K562 (cell line): ENCODE data around the gene HS2ST1. TPM values are rescaled to one million over a fixed set of nuclear protein-coding genes. Genes with fewer than 3 reads are reported as not detected.

ENCODE experiments used
- BDP1 ChIP-seq: IDR thresholded peaks from 3 replicates; pipeline ENCODE4 v1.6.1; 2011; ENCODE audit not compliant: insufficient read length, insufficient read depth
- CHD2 ChIP-seq: IDR thresholded peaks from 2 replicates; pipeline ENCODE4 v1.6.1; 2011; ENCODE audit warnings: low read depth, low read length
- CREBBP ChIP-seq: IDR thresholded peaks from one replicate; pipeline ENCODE4 v1.6.1; 2012; ENCODE audit warnings: low read depth, mild to moderate bottlenecking, control low read depth, inconsistent platforms, low read length
- DDX20 ChIP-seq: fragments of 450-650 bp; IDR thresholded peaks from 2 replicates; pipeline ENCODE4 v1.6.1; 2016; ENCODE audit warnings: missing genetic modification characterization, low read depth, mild to moderate bottlenecking, missing compliant biosample characterization, moderate library complexity
- IFI16 ChIP-seq: fragments of 250-450 bp; sonication (Bioruptor Pico); IDR thresholded peaks from 2 replicates; pipeline ENCODE4 v2.1.2; 2022; ENCODE audit warnings: mild to moderate bottlenecking, inconsistent platforms
- KLF16 ChIP-seq: IDR thresholded peaks from 2 replicates; pipeline ENCODE4 v1.6.1; 2016; ENCODE audit warnings: antibody characterized with exemption
- MBD1 ChIP-seq: fragments of 250-450 bp; sonication (Bioruptor Pico); IDR thresholded peaks from 2 replicates; pipeline ENCODE4 v1.8.0; 2022; ENCODE audit warnings: inconsistent platforms
- SOX6 ChIP-seq: fragments of 450-650 bp; IDR thresholded peaks from 2 replicates; pipeline ENCODE4 v1.6.1; 2014; ENCODE audit warnings: mild to moderate bottlenecking
- TSC22D4 ChIP-seq: fragments of 450-650 bp; IDR thresholded peaks from 2 replicates; pipeline ENCODE4 v1.6.1; 2016; ENCODE audit warnings: missing genetic modification characterization, missing biosample characterization, control low read depth
- ZHX1 ChIP-seq: fragments of 150-350 bp; conservative IDR thresholded peaks from 2 replicates; pipeline ENCODE4 v1.6.1; 2014; ENCODE audit warnings: low read length
- ZNF280A ChIP-seq: fragments of 450-650 bp; IDR thresholded peaks from 2 replicates; pipeline ENCODE4 v1.6.1; 2018; ENCODE audit warnings: mild to moderate bottlenecking, low read depth; ENCODE audit not compliant: partially characterized antibody
- ZNF766 ChIP-seq: fragments of 200-800 bp; sonication (Bioruptor generic); conservative IDR thresholded peaks from 2 replicates; pipeline ENCODE4 v1.6.1; 2016; ENCODE audit warnings: missing genetic modification characterization, missing compliant biosample characterization
- polyA plus RNA-seq, 8 experiments: library from polyadenylated mRNA; depleted of rRNA in 4 of 8; stranded (reverse) in 5 of 8; unstranded in 3 of 8; fragments of >200 nt; fragmentation: Nextera tagmentation in 2 of 8; fragmentation: Illumina TruSeq in 1 of 8; extraction: Ambion mirVana in 2 of 8; extraction: Trizol in 1 of 8; gene quantifications; 2 replicates each; pipeline versions ENCODE4 v1.2.1 to v1.2.3, GENCODE V29; 2011 to 2014; ENCODE audit warnings: inconsistent platforms in 1 of 8, missing spikeins in 1 of 8
- total RNA-seq, 7 experiments: library from RNA; depleted of rRNA in 6 of 7; stranded (reverse); fragments of >200 nt in 6 of 7; fragmentation: Illumina TruSeq in 2 of 7; extraction: Trizol in 2 of 7; gene quantifications; 2 replicates each; pipeline versions ENCODE4 v1.2.1 to v1.2.3, GENCODE V29; 2011 to 2021; ENCODE audit warnings: low replicate concordance in 1 of 7
- TF ChIP-seq, protein P1 (sequence below), 2 experiments: IDR thresholded peaks; 2 replicates each; pipeline ENCODE4 v1.6.1; 2012; ENCODE audit warnings: improper control_type of control experiment in 2 of 2, low read depth in 2 of 2, low read length in 2 of 2, borderline replicate concordance in 1 of 2
- TF ChIP-seq, protein P2 (sequence below): sonication (generic); formaldehyde crosslinking; IDR thresholded peaks from 2 replicates; pipeline ENCODE4 v1.8.0; 2022; ENCODE audit warnings: missing genetic modification reagents, mild to moderate bottlenecking, moderate library complexity, borderline replicate concordance

Gene HS2ST1
- total and polyA plus RNA-seq, 9 of the 15 experiments (the other 6 are each of a cell fraction or from before 2014, with no cell fraction given) = 7.7 to 43.3 (median 25.8) TPM

GRCh38 chr1:87155170-87155569, 240.7 kb downstream of the HS2ST1 start (continued):
- TF ChIP-seq, protein P1, sequence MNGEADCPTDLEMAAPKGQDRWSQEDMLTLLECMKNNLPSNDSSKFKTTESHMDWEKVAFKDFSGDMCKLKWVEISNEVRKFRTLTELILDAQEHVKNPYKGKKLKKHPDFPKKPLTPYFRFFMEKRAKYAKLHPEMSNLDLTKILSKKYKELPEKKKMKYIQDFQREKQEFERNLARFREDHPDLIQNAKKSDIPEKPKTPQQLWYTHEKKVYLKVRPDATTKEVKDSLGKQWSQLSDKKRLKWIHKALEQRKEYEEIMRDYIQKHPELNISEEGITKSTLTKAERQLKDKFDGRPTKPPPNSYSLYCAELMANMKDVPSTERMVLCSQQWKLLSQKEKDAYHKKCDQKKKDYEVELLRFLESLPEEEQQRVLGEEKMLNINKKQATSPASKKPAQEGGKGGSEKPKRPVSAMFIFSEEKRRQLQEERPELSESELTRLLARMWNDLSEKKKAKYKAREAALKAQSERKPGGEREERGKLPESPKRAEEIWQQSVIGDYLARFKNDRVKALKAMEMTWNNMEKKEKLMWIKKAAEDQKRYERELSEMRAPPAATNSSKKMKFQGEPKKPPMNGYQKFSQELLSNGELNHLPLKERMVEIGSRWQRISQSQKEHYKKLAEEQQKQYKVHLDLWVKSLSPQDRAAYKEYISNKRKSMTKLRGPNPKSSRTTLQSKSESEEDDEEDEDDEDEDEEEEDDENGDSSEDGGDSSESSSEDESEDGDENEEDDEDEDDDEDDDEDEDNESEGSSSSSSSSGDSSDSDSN (IDR thresholded peaks at IDR 0.05; ENCODE audit: borderline replicate concordance in 1 of 2, low read depth in 2 of 2, low read length in 2 of 2) = no peak
- TF ChIP-seq CREBBP (no peak), ZNF766 (CRISPR knock-in tag) (no peak), CHD2 (no peak), BDP1 (no peak), ZNF280A (no peak), KLF16 (no peak), IFI16 (no peak), DDX20 (tag) (no peak), TSC22D4 (no peak), SOX6 (no peak), ZHX1 (no peak), MBD1 (CRISPR knock-in tag) (no peak)
- TF ChIP-seq, protein P2, sequence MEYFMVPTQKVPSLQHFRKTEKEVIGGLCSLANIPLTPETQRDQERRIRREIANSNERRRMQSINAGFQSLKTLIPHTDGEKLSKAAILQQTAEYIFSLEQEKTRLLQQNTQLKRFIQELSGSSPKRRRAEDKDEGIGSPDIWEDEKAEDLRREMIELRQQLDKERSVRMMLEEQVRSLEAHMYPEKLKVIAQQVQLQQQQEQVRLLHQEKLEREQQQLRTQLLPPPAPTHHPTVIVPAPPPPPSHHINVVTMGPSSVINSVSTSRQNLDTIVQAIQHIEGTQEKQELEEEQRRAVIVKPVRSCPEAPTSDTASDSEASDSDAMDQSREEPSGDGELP = no peak
